GM12873 (cell line): ENCODE data around the gene GPR148.

ENCODE experiments used
- CTCF ChIP-seq: IDR thresholded peaks from 2 replicates; pipeline ENCODE4 v1.5.1; 2012; ENCODE audit warnings: low read depth, mild to moderate bottlenecking, moderate library complexity, low read length, control low read depth; ENCODE audit not compliant: insufficient read depth; ENCODE audit errors: missing control alignments

The GPR148 gene

GRCh38 chr2:130764821-130765115, 35.9 kb downstream of the GPR148 start:
- TF ChIP-seq CTCF = no peak

GRCh38 chr2:130765464-130765863, 36.6 kb downstream of the GPR148 start:
- TF ChIP-seq CTCF = no peak

- TF ChIP-seq CTCF = no peak
Measured at GRCh38 chr2:130766037-130766436, 37.2 kb downstream of the GPR148 start.

- no peak for TF ChIP-seq CTCF
Measured at GRCh38 chr2:130766711-130767407, 38.0 kb downstream of the GPR148 start.

GRCh38 chr2:130767408-130767775, 38.5 kb downstream of the GPR148 start:
- TF ChIP-seq CTCF = no peak

GRCh38 chr2:130768191-130768855, 39.5 kb downstream of the GPR148 start:
- TF ChIP-seq CTCF = peak; percentile 48

- no peak for TF ChIP-seq CTCF
Measured at GRCh38 chr2:130769343-130769907, 40.6 kb downstream of the GPR148 start.
